GM23338 (cell line): ENCODE results near the gene RNF166. TPM values are rescaled to one million over a fixed set of nuclear protein-coding genes. Genes with fewer than 3 reads are reported as not detected.

ENCODE experiments used
- ATAC-seq: fragments of 200-7000 bp; cut with Tn5 transposase; 3 replicates; pipeline ENCODE4 v1.9.1; 2020
- DNase-seq: peaks from one replicate; pipeline ENCODE4 v3.0.0-alpha.2; 2015; ENCODE audit warnings: low spot score
- H2AFZ ChIP-seq: fragments of 200-600 bp; sonication (generic); 2 replicates; pipeline ENCODE4 v1.8.0; 2016; ENCODE audit warnings: antibody characterized with exemption, mild to moderate bottlenecking, moderate library complexity
- H3F3A ChIP-seq: fragments of 200-600 bp; sonication (generic); replicated peaks from 2 replicates; pipeline ENCODE4 v1.8.0; 2017; ENCODE audit warnings: antibody characterized with exemption, mixed run types, low read depth
- H3K27ac ChIP-seq: fragments of 200-600 bp; sonication (generic); 2 replicates; pipeline ENCODE4 v1.6.1; 2016; ENCODE audit warnings: low read depth
- H3K27me3 ChIP-seq: fragments of 200-600 bp; sonication (generic); 2 replicates; pipeline ENCODE4 v1.8.0; 2016; ENCODE audit warnings: mild to moderate bottlenecking, mixed run types, moderate library complexity; ENCODE audit not compliant: insufficient read depth
- H3K36me3 ChIP-seq: fragments of 200-600 bp; sonication (generic); 2 replicates; pipeline ENCODE4 v1.8.0; 2016; ENCODE audit warnings: mild to moderate bottlenecking; ENCODE audit not compliant: insufficient read depth
- H3K4me1 ChIP-seq: fragments of 200-600 bp; sonication (generic); 2 replicates; pipeline ENCODE4 v1.8.0; 2016; ENCODE audit warnings: mild to moderate bottlenecking, moderate library complexity; ENCODE audit not compliant: insufficient read depth
- H3K4me2 ChIP-seq: fragments of 200-600 bp; sonication (generic); 2 replicates; pipeline ENCODE4 v1.7.1; 2017; ENCODE audit warnings: mixed run types
- H3K4me3 ChIP-seq: fragments of 200-600 bp; sonication (generic); 2 replicates; pipeline ENCODE4 v1.6.1; 2016; ENCODE audit warnings: mixed run types
- H3K79me2 ChIP-seq: fragments of 200-600 bp; sonication (generic); replicated peaks from 2 replicates; pipeline ENCODE4 v1.8.0; 2017; ENCODE audit warnings: mild to moderate bottlenecking; ENCODE audit not compliant: insufficient read depth
- H3K9me2 ChIP-seq: fragments of 200-600 bp; sonication (generic); 2 replicates; pipeline ENCODE4 v1.8.0; 2017; ENCODE audit not compliant: insufficient read depth
- H4K20me1 ChIP-seq: fragments of 200-600 bp; sonication (generic); replicated peaks from 2 replicates; pipeline ENCODE4 v1.8.0; 2017; ENCODE audit warnings: mild to moderate bottlenecking; ENCODE audit not compliant: insufficient read depth
- H3K27ac Mint-ChIP-seq: 2 replicates; pipeline ENCODE4 v1.8.0; 2020; ENCODE audit warnings: inconsistent platforms, mild to moderate bottlenecking, moderate library complexity, mixed read lengths
- H3K27me3 Mint-ChIP-seq: 3 replicates; pipeline ENCODE4 v1.8.0; 2022; ENCODE audit warnings: low read depth, mild to moderate bottlenecking, moderate library complexity, mixed read lengths, inconsistent platforms; ENCODE audit not compliant: insufficient read depth, poor library complexity
- H3K36me3 Mint-ChIP-seq: 3 replicates; pipeline ENCODE4 v1.8.0; 2021; ENCODE audit warnings: low read depth, mild to moderate bottlenecking, inconsistent platforms, moderate library complexity, mixed read lengths
- H3K4me1 Mint-ChIP-seq: 3 replicates; pipeline ENCODE4 v1.8.0; 2020; ENCODE audit warnings: mild to moderate bottlenecking, inconsistent platforms, mixed read lengths
- H3K4me3 Mint-ChIP-seq: 3 replicates; pipeline ENCODE4 v1.8.0; 2021; ENCODE audit warnings: moderate library complexity, mild to moderate bottlenecking, inconsistent platforms, mixed read lengths
- H3K9me3 Mint-ChIP-seq: 3 replicates; pipeline ENCODE4 v1.8.0; 2020; ENCODE audit warnings: moderate library complexity, mild to moderate bottlenecking, inconsistent platforms, mixed read lengths
- CREB1 ChIP-seq: fragments of 250-450 bp; sonication (Bioruptor Pico); IDR thresholded peaks from 2 replicates; pipeline ENCODE4 v1.5.0; 2020; ENCODE audit warnings: low read depth, mild to moderate bottlenecking, moderate library complexity
- EZH2 ChIP-seq: fragments of 200-600 bp; sonication (generic); IDR thresholded peaks from one replicate; pipeline ENCODE4 v1.8.0; 2017; ENCODE audit warnings: antibody characterized with exemption, mild to moderate bottlenecking, low read depth; ENCODE audit not compliant: unreplicated experiment
- EZH2phosphoT487 ChIP-seq: fragments of 200-600 bp; sonication (generic); IDR thresholded peaks from one replicate; pipeline ENCODE4 v1.8.1; 2018; ENCODE audit warnings: antibody characterized with exemption; ENCODE audit not compliant: unreplicated experiment
- STAT1 ChIP-seq: IDR thresholded peaks from one replicate; pipeline ENCODE4 v1.6.1; 2016; ENCODE audit warnings: antibody characterized with exemption; ENCODE audit not compliant: unreplicated experiment
- ZNF114 ChIP-seq: fragments of 250-450 bp; sonication (Bioruptor Pico); IDR thresholded peaks from 2 replicates; pipeline ENCODE4 v1.5.0; 2020; ENCODE audit warnings: mild to moderate bottlenecking, moderate library complexity
- ZNF331 ChIP-seq: fragments of 250-450 bp; sonication (Bioruptor Pico); IDR thresholded peaks from 2 replicates; pipeline ENCODE4 v1.5.0; 2020; ENCODE audit warnings: low read depth, mild to moderate bottlenecking, moderate library complexity
- polyA plus RNA-seq: library from polyadenylated mRNA; unstranded; fragments of >200 nt; fragmentation: Nextera tagmentation; extraction: Ambion mirVana; gene quantifications from 2 replicates; pipeline ENCODE4 v1.2.1, GENCODE V29; 2016
- total RNA-seq: library from RNA; depleted of rRNA; stranded (reverse); fragments of >200 nt; shearing (Covaris generic); gene quantifications from 2 replicates; pipeline ENCODE4 v1.2.3, GENCODE V29; 2014
- TF ChIP-seq, protein P1 (sequence below): fragments of 250-450 bp; sonication (Bioruptor Pico); IDR thresholded peaks from 2 replicates; pipeline ENCODE4 v1.5.0; 2020; ENCODE audit warnings: mild to moderate bottlenecking, moderate library complexity
- TF ChIP-seq, protein P2 (sequence below), 2 experiments: fragments of 200-600 bp in 1 of 2; sonication (generic) in 1 of 2; conservative IDR thresholded peaks; 2 replicates each; pipeline versions ENCODE4 v1.5.1 to v1.6.1; 2016 to 2017; ENCODE audit warnings: antibody characterized with exemption in 2 of 2, low read depth in 2 of 2, mild to moderate bottlenecking in 2 of 2, moderate library complexity in 1 of 2

Gene RNF166
- total and polyA plus RNA-seq, 2 experiments from 2014 or later = 24.9 to 43.4 TPM

DNA sequence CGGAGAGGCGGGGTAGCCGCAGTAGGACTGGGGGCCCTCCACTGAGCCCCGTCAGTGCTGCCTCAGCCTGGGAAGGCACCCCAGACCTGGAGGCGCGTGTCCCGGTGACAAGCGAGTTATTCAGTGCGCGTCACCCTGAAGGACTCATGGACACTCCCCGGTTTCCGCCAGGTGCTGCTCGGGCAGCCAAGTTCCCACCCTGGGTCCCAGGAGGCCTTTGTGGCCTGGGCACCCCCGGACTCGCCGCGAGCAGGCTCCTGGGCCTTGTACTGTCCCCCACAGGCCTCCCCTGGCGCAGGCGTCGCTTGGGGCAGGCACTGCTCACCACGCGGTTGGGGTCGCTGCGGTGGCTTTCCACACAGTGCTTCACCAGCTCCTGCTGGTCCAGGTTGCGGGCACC, 7.6 kb downstream of the RNF166 start (continued):
- TF ChIP-seq, protein P1, sequence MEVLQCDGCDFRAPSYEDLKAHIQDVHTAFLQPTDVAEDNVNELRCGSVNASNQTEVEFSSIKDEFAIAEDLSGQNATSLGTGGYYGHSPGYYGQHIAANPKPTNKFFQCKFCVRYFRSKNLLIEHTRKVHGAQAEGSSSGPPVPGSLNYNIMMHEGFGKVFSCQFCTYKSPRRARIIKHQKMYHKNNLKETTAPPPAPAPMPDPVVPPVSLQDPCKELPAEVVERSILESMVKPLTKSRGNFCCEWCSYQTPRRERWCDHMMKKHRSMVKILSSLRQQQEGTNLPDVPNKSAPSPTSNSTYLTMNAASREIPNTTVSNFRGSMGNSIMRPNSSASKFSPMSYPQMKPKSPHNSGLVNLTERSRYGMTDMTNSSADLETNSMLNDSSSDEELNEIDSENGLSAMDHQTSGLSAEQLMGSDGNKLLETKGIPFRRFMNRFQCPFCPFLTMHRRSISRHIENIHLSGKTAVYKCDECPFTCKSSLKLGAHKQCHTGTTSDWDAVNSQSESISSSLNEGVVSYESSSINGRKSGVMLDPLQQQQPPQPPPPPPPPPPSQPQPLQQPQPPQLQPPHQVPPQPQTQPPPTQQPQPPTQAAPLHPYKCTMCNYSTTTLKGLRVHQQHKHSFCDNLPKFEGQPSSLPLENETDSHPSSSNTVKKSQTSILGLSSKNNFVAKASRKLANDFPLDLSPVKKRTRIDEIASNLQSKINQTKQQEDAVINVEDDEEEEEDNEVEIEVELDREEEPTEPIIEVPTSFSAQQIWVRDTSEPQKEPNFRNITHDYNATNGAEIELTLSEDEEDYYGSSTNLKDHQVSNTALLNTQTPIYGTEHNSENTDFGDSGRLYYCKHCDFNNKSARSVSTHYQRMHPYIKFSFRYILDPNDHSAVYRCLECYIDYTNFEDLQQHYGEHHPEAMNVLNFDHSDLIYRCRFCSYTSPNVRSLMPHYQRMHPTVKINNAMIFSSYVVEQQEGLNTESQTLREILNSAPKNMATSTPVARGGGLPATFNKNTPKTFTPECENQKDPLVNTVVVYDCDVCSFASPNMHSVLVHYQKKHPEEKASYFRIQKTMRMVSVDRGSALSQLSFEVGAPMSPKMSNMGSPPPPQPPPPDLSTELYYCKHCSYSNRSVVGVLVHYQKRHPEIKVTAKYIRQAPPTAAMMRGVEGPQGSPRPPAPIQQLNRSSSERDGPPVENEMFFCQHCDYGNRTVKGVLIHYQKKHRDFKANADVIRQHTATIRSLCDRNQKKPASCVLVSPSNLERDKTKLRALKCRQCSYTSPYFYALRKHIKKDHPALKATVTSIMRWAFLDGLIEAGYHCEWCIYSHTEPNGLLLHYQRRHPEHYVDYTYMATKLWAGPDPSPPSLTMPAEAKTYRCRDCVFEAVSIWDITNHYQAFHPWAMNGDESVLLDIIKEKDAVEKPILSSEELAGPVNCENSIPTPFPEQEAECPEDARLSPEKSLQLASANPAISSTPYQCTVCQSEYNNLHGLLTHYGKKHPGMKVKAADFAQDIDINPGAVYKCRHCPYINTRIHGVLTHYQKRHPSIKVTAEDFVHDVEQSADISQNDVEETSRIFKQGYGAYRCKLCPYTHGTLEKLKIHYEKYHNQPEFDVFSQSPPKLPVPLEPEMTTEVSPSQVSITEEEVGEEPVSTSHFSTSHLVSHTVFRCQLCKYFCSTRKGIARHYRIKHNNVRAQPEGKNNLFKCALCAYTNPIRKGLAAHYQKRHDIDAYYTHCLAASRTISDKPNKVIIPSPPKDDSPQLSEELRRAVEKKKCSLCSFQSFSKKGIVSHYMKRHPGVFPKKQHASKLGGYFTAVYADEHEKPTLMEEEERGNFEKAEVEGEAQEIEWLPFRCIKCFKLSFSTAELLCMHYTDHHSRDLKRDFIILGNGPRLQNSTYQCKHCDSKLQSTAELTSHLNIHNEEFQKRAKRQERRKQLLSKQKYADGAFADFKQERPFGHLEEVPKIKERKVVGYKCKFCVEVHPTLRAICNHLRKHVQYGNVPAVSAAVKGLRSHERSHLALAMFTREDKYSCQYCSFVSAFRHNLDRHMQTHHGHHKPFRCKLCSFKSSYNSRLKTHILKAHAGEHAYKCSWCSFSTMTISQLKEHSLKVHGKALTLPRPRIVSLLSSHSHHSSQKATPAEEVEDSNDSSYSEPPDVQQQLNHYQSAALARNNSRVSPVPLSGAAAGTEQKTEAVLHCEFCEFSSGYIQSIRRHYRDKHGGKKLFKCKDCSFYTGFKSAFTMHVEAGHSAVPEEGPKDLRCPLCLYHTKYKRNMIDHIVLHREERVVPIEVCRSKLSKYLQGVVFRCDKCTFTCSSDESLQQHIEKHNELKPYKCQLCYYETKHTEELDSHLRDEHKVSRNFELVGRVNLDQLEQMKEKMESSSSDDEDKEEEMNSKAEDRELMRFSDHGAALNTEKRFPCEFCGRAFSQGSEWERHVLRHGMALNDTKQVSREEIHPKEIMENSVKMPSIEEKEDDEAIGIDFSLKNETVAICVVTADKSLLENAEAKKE = no peak
- no peak for TF ChIP-seq STAT1

DNA sequence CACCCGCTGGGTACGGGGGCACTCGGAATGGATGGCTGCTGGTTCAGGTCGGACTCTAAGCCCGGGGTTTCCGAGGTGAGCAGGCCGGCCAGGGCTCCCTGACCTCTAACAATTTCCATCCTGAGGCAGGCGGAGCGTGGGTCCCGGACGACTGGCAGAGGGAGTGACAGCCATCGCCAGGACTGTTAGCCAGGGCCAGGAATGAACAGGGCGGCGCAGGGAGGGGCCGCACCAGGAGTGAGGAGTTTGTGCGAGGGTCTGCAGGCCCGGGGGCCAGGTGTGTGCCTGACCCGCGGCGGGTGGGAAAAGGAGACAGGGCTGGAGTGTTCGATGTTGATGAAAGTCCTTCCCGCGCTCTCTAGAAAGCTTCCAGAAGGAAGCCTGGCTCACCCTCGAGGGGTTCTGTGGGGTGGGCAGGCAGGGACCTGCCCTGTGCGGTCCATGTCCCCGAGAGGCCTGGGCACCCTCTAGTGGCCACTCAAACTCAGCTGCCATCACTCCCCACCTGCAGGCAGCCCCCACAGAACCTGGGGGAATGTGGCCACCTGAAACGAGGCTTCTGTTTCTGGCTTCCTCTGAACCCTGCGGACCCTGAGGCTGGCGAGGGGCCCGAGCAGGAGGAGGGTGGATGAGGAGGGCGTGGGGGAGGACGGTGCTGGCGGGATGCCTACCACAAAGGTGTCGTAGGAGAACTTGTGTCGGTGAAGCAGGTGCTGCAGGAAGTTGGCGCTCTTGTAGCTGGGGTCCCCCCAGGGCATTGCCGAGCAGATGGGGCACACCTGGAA, 8.2 kb downstream of the RNF166 start:
- no peaks in the 10 kb centered on the region for H3K36me3 ChIP-seq
- H3K4me1 ChIP-seq = no peaks in the 10 kb centered on the region
- H3K27ac Mint-ChIP-seq = no peak overlapping the region
- no peaks in the 10 kb centered on the region; the same call in 2 of the 3 replicates for H3K36me3 Mint-ChIP-seq
- H3K4me1 Mint-ChIP-seq = no peaks in the 10 kb centered on the region
- no peaks in the 10 kb centered on the region for H3F3A ChIP-seq
- H3K4me3 Mint-ChIP-seq = no peak overlapping the region
- H3K79me2 ChIP-seq = no peaks in the 10 kb centered on the region
- H3K9me3 Mint-ChIP-seq = no peaks in the 10 kb centered on the region
- no peaks in the 10 kb centered on the region for H3K9me2 ChIP-seq
- no peaks in the 10 kb centered on the region for H3K27me3 ChIP-seq
- H2AFZ ChIP-seq = no peak overlapping the region
- H3K27ac ChIP-seq = no peak overlapping the region
- H4K20me1 ChIP-seq = no peaks in the 10 kb centered on the region
- no peak overlapping the region for H3K4me3 ChIP-seq
- ATAC-seq (peak; percentile 77), DNase-seq (peak; percentile 64)
- H3K27me3 Mint-ChIP-seq = no peaks in the 10 kb centered on the region
- no peak overlapping the region for H3K4me2 ChIP-seq
- no peak for TF ChIP-seq CREB1 (CRISPR knock-in tag)
- no peak for TF ChIP-seq EZH2
- TF ChIP-seq STAT1 = no peak
- no peak for TF ChIP-seq EZH2phosphoT487
- TF ChIP-seq, protein P2, sequence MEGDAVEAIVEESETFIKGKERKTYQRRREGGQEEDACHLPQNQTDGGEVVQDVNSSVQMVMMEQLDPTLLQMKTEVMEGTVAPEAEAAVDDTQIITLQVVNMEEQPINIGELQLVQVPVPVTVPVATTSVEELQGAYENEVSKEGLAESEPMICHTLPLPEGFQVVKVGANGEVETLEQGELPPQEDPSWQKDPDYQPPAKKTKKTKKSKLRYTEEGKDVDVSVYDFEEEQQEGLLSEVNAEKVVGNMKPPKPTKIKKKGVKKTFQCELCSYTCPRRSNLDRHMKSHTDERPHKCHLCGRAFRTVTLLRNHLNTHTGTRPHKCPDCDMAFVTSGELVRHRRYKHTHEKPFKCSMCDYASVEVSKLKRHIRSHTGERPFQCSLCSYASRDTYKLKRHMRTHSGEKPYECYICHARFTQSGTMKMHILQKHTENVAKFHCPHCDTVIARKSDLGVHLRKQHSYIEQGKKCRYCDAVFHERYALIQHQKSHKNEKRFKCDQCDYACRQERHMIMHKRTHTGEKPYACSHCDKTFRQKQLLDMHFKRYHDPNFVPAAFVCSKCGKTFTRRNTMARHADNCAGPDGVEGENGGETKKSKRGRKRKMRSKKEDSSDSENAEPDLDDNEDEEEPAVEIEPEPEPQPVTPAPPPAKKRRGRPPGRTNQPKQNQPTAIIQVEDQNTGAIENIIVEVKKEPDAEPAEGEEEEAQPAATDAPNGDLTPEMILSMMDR (conservative IDR thresholded peaks at IDR 0.05; ENCODE audit: low read depth in 2 of 2) = peak; percentile 52 to 77
- no peak for TF ChIP-seq ZNF114 (CRISPR knock-in tag)
- TF ChIP-seq ZNF331 (CRISPR knock-in tag) = no peak
